Activated CD4-positive, alpha-beta T cell treated with anti-CD3 and anti-CD28 coated beads for 36 hours (primary cell): ENCODE results near the gene RMND1. TPM values are rescaled to one million over a fixed set of nuclear protein-coding genes. Genes with fewer than 3 reads are reported as not detected.

ENCODE experiments used
- ATAC-seq: fragments of 200-7000 bp; cut with Tn5 transposase; one replicate; pipeline ENCODE4 v1.10.0; 2021; ENCODE audit warnings: mild to moderate bottlenecking, moderate library complexity
- CTCF ChIA-PET: fragments of 350-600 bp; sonication (Branson Sonifier 250); formaldehyde crosslinking; loops from one replicate; lab custom pipeline; 2021; ENCODE audit warnings: antibody characterized with exemption; lab: Charles Lee
- POLR2A ChIA-PET: fragments of 350-600 bp; sonication (Branson Sonifier 250); formaldehyde crosslinking; loops from one replicate; lab custom pipeline; 2021; ENCODE audit warnings: antibody characterized with exemption, inconsistent platforms; lab: Charles Lee
- DNase-seq: peaks from one replicate; pipeline ENCODE4 v3.0.0-alpha.2; 2020
- H3K27ac Mint-ChIP-seq: one replicate; pipeline ENCODE4 v1.8.0; 2021; ENCODE audit warnings: mixed read lengths
- H3K27me3 Mint-ChIP-seq: one replicate; pipeline ENCODE4 v1.8.0; 2021; ENCODE audit warnings: mixed read lengths
- H3K36me3 Mint-ChIP-seq: one replicate; pipeline ENCODE4 v1.8.0; 2021; ENCODE audit warnings: low read depth, mixed read lengths
- H3K4me1 Mint-ChIP-seq: one replicate; pipeline ENCODE4 v1.8.0; 2021; ENCODE audit warnings: mixed read lengths
- H3K4me3 Mint-ChIP-seq: one replicate; pipeline ENCODE4 v1.8.0; 2021; ENCODE audit warnings: mild to moderate bottlenecking, moderate library complexity, mixed read lengths
- H3K9me3 Mint-ChIP-seq: one replicate; pipeline ENCODE4 v1.8.0; 2021; ENCODE audit warnings: low read depth, mixed read lengths
- intact Hi-C, 2 experiments: fragments of 100-400 bp; cut with DNase I in 1 of 2; cut with micrococcal nuclease in 1 of 2; formaldehyde crosslinking; loops; one replicate each; pipeline versions ENCODE4 v1.14.2 to v1.15.1; 2022 to 2024; cut with DNase I, micrococcal nuclease
- total RNA-seq, 2 experiments: library from RNA; stranded (reverse); gene quantifications; one replicate each; pipeline ENCODE4 v1.2.3, GENCODE V29; 2021

Gene RMND1
- total RNA-seq, 2 experiments from 2014 or later = 20.8 to 21.5 TPM

GRCh38 chr6:151414641-151415260, 37.2 kb downstream of the RMND1 start:
- Mint-ChIP-seq H3K4me1 (peaks cover 18% of the 10 kb centered on the region), H3K27me3 (no peaks in the 10 kb centered on the region), H3K9me3 (peaks cover 3% of the 10 kb centered on the region), H3K36me3 (peaks cover 57% of the 10 kb centered on the region), H3K27ac (no peak overlapping the region), H3K4me3 (no peak overlapping the region)
- no peak for ATAC-seq
- ChIA-PET POLR2A (no interaction called here), CTCF (no interaction called here)
- intact Hi-C loops = no loop called here
- no peak for DNase-seq

GRCh38 chr6:151413372-151414145, 38.4 kb downstream of the RMND1 start:
- Mint-ChIP-seq H3K4me3 (no peak overlapping the region), H3K36me3 (peaks cover 66% of the 10 kb centered on the region), H3K9me3 (peaks cover 3% of the 10 kb centered on the region), H3K27ac (peak overlapping the region; percentile 28), H3K4me1 (peaks cover 18% of the 10 kb centered on the region), H3K27me3 (no peaks in the 10 kb centered on the region)
- POLR2A ChIA-PET = interaction anchor here (1.4 kb wide), 1 partner anchor 18 kb away, joined by 3 read pairs; no protein-coding TSS in a partner anchor
- intact Hi-C loops = no loop called here
- CTCF ChIA-PET = interaction anchor here (0.6 to 1.1 kb wide), 3 partner anchors 8 to 66 kb away, joined by 3 read pairs; no protein-coding TSS in a partner anchor
- ATAC-seq (peak; percentile 81), DNase-seq (peak; percentile 61)

GRCh38 chr6:151412909-151413308, 39.0 kb downstream of the RMND1 start:
- Mint-ChIP-seq H3K4me3 (no peak overlapping the region), H3K9me3 (peaks cover 3% of the 10 kb centered on the region), H3K36me3 (peaks cover 64% of the 10 kb centered on the region), H3K27me3 (no peaks in the 10 kb centered on the region), H3K4me1 (peaks cover 18% of the 10 kb centered on the region), H3K27ac (peak overlapping the region; percentile 9)
- no peak for DNase-seq
- intact Hi-C loops = no loop called here
- CTCF ChIA-PET = interaction anchor here (0.9 kb wide), 1 partner anchor 8 kb away, joined by 3 read pairs; no protein-coding TSS in a partner anchor
- no peak for ATAC-seq
- POLR2A ChIA-PET = interaction anchor here (1.4 kb wide), 1 partner anchor 17 kb away, joined by 3 read pairs; no protein-coding TSS in a partner anchor

GRCh38 chr6:151409679-151410078, 42.2 kb downstream of the RMND1 start:
- H3K36me3 Mint-ChIP-seq = peaks cover 58% of the 10 kb centered on the region
- H3K9me3 Mint-ChIP-seq = peaks cover 3% of the 10 kb centered on the region
- POLR2A ChIA-PET = no interaction called here
- no peak overlapping the region for H3K4me3 Mint-ChIP-seq
- H3K27me3 Mint-ChIP-seq = no peaks in the 10 kb centered on the region
- peaks cover 26% of the 10 kb centered on the region for H3K4me1 Mint-ChIP-seq
- ATAC-seq (no peak), DNase-seq (no peak)
- no peak overlapping the region for H3K27ac Mint-ChIP-seq
- CTCF ChIA-PET = no interaction called here
- intact Hi-C loops = no loop called here

- H3K27me3 Mint-ChIP-seq = no peaks in the 10 kb centered on the region
- ChIA-PET POLR2A (no interaction called here), CTCF (no interaction called here)
- H3K27ac Mint-ChIP-seq = peak overlapping the region; percentile 17
- H3K4me1 Mint-ChIP-seq = peaks cover 22% of the 10 kb centered on the region
- H3K36me3 Mint-ChIP-seq = peaks cover 54% of the 10 kb centered on the region
- intact Hi-C loops = no loop called here
- ATAC-seq (no peak), DNase-seq (no peak)
- peaks cover 3% of the 10 kb centered on the region for H3K9me3 Mint-ChIP-seq
- no peak overlapping the region for H3K4me3 Mint-ChIP-seq
Observed at GRCh38 chr6:151409260-151409659, 42.7 kb downstream of the RMND1 start.

GRCh38 chr6:151408858-151409257, 43.1 kb downstream of the RMND1 start:
- H3K36me3 Mint-ChIP-seq = peaks cover 51% of the 10 kb centered on the region
- peaks cover 19% of the 10 kb centered on the region for H3K4me1 Mint-ChIP-seq
- CTCF ChIA-PET = no interaction called here
- intact Hi-C loops = no loop called here
- H3K27me3 Mint-ChIP-seq = no peaks in the 10 kb centered on the region
- POLR2A ChIA-PET = no interaction called here
- DNase-seq (no peak), ATAC-seq (no peak)
- peak overlapping the region; percentile 17 for H3K27ac Mint-ChIP-seq
- no peak overlapping the region for H3K4me3 Mint-ChIP-seq
- peaks cover 3% of the 10 kb centered on the region for H3K9me3 Mint-ChIP-seq

- no peak for ATAC-seq
- CTCF ChIA-PET = no interaction called here
- H3K4me3 Mint-ChIP-seq = no peak overlapping the region
Observed at GRCh38 chr6:151403919-151404308, 48.0 kb downstream of the RMND1 start.

GRCh38 chr6:151402228-151402627, 49.7 kb downstream of the RMND1 start:
- Mint-ChIP-seq H3K4me1 (peaks cover 56% of the 10 kb centered on the region), H3K27ac (no peak overlapping the region), H3K9me3 (no peaks in the 10 kb centered on the region), H3K36me3 (peaks cover 45% of the 10 kb centered on the region), H3K4me3 (no peak overlapping the region), H3K27me3 (no peaks in the 10 kb centered on the region)
- POLR2A ChIA-PET = no interaction called here
- intact Hi-C loops = no loop called here
- ATAC-seq = no peak
- CTCF ChIA-PET = interaction anchor here (1.4 kb wide), 1 partner anchor 49 kb away, joined by 3 read pairs; the partner anchor contains the start of gene RMND1
- DNase-seq = no peak

More at GRCh38 chr6:151403919-151404308, 48.0 kb downstream of the RMND1 start:
- Mint-ChIP-seq H3K27ac (peak overlapping the region; percentile 58), H3K9me3 (no peaks in the 10 kb centered on the region), H3K27me3 (no peaks in the 10 kb centered on the region), H3K36me3 (peaks cover 38% of the 10 kb centered on the region), H3K4me1 (peaks cover 43% of the 10 kb centered on the region)
- no peak for DNase-seq
- intact Hi-C loops = no loop called here
- POLR2A ChIA-PET = no interaction called here

- CTCF ChIA-PET = no interaction called here
- POLR2A ChIA-PET = no interaction called here
- Mint-ChIP-seq H3K4me3 (no peak overlapping the region), H3K36me3 (peaks cover 40% of the 10 kb centered on the region), H3K27me3 (no peaks in the 10 kb centered on the region), H3K4me1 (peaks cover 62% of the 10 kb centered on the region), H3K27ac (peak overlapping the region; percentile 38), H3K9me3 (no peaks in the 10 kb centered on the region)
- intact Hi-C loops = no loop called here
- DNase-seq (no peak), ATAC-seq (peak; percentile 46)
Observed at GRCh38 chr6:151400473-151400872, 51.5 kb downstream of the RMND1 start.

- no peak overlapping the region for H3K4me3 Mint-ChIP-seq
- CTCF ChIA-PET = interaction anchor here (0.6 kb wide), 1 partner anchor 9 kb away, joined by 3 read pairs; no protein-coding TSS in a partner anchor
- POLR2A ChIA-PET = no interaction called here
- peak; percentile 35 for ATAC-seq
- H3K9me3 Mint-ChIP-seq = no peaks in the 10 kb centered on the region
- no peaks in the 10 kb centered on the region for H3K27me3 Mint-ChIP-seq
- H3K4me1 Mint-ChIP-seq = peaks cover 70% of the 10 kb centered on the region
- peaks cover 39% of the 10 kb centered on the region for H3K36me3 Mint-ChIP-seq
- intact Hi-C loops = no loop called here
- no peak for DNase-seq
- H3K27ac Mint-ChIP-seq = peak overlapping the region; percentile 42
Observed at GRCh38 chr6:151399679-151400078, 52.2 kb downstream of the RMND1 start.

- POLR2A ChIA-PET = interaction anchor here (0.6 kb wide), 1 partner anchor 64 kb away, joined by 3 read pairs; no protein-coding TSS in a partner anchor
- H3K27me3 Mint-ChIP-seq = no peaks in the 10 kb centered on the region
Observed at GRCh38 chr6:151393410-151393809, 58.5 kb downstream of the RMND1 start.

More at GRCh38 chr6:151393410-151393809, 58.5 kb downstream of the RMND1 start:
- Mint-ChIP-seq H3K27ac (peak overlapping the region; percentile 99), H3K36me3 (peaks cover 36% of the 10 kb centered on the region), H3K9me3 (no peaks in the 10 kb centered on the region), H3K4me1 (peaks cover 56% of the 10 kb centered on the region), H3K4me3 (peak overlapping the region; percentile 92)
- intact Hi-C loops = loop anchor here (2.0 to 5.0 kb wide), 2 partner anchors 13 to 1846 kb away; partner anchors contain the start of gene PPIL4 (in 1 of the 2)
- CTCF ChIA-PET = interaction anchor here (1.3 to 1.4 kb wide), 2 partner anchors 13 to 58 kb away, joined by 3 to 8 read pairs; no protein-coding TSS in a partner anchor
- DNase-seq (no peak), ATAC-seq (no peak)
